HuH-7.5 (cell line): ENCODE measurements around the gene IYD.
"Not testable (repeated sequence)": the region's sequence is repeated elsewhere in the genome, so short reads cannot be mapped to it uniquely, and the experiment has no call there.

ENCODE experiments used
- DNase-seq: peaks from one replicate; pipeline ENCODE4 v3.0.0; 2011; ENCODE audit warnings: low spot score

Gene IYD

DNA sequence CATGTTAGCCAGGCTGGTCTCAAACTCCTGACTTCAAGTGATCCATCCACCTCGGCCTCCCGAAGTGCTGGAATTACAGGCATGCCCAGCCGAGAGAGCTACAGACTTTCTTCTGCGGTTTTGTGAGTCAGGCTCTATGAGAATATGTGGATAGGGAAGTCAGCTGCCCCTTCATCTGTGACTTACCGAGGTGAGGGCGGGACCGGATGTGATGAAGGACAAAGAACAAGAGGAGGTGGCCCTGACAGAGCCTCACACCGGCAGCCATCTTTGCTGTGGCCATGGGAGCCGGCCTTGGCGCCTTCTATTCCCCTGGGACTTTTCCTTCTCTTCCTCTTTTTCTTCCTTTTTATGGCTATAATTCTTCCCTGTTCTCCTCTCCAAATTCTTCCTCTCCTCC lies 67.0 kb downstream of the IYD start:
- DNase-seq = no peak

DNA sequence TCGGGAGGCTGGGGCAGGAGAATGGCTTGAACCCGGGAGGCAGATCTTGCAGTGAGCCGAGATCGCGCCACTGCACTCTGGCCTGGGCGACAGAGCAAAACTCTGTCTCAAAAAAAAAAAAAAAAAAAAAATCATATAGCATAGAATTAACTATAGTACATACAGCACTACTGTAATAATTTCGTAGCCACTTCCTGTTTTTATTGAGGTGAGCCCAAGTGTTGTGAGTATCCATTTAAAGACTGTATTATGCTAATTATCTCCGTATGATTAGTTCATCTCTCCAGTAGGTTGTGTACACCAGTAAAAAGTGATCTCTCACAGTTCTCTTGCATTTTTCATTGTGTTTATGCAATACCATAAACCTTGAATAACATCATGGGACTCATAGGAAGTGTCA lies 70.6 kb downstream of the IYD start:
- no peak for DNase-seq

DNA sequence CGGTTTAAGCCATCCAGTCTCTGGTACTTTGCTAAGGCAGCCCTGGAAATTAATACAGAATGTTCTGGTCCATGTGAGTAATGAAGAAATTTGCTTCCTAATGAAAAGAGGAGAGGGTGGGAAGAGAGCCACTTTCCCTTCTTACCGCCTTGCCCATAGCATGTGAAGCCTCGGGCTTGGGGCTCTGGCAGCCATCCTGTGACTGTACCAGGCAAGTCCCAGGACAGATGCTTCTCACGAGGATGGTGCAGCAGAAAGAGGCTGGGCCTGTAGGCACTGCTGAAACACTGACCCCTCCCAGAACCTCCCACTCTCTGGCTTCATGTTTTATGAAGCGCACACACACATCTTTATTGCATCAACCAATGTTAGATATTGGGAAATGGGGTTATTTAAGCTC lies 74.8 kb downstream of the IYD start:
- no peak for DNase-seq

DNA sequence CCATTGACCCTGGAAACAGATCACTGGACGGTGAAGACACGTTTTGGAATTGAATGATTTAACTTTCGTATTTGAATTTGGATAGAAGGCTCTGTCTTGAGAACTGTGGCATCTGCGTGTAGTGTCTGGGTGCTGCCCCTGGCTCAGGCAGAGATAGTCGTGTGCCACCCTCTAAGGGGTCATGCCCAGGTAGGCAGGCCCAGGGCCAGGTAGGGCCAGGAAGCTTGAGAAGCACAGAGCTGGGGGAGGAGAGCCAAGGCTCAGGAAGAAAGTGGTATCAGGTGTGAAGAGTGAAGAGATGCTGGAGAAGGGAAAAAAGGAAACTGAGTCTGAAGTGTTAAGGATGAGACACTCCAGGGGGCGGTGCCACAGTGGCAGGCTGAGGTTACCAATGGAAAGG lies 75.5 kb downstream of the IYD start:
- no peak for DNase-seq

DNA sequence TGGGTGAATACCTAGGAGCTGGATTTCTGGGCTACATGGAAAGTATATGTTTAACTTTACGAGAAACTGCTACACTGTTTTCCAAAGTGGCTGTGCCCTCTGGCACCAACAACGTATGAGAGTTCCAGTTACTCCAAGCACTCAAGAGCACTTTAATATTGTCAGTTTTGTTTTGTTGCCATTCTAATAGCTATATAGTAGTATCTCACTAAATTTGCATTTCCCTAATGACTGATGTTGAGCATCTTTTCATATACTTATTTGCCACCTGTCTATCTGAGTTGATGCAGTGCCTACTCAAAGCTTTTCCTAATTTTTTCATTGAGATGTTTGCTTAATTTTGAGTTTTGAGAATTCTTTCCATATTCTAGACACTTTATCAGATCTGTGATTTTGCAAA lies 76.7 kb downstream of the IYD start:
- no peak for DNase-seq

DNA sequence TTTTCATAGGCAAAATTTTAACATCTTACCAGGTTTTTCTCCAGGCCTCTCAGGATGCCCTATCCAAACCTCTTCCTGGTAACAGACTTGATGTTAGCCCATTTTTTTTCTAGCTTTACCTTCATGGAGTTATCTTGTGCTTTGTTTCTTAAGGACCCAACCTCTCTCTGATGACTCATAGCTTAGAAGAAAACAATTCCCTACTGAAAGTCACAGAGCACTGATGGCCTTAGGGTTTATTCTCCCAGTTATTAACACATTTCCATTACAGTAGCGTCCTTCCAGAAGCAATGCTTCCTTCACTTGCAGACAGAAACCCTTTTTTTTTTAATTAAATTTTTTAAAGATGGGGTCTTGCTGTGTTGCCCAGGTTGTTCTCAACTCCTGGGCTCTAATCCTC lies 79.4 kb downstream of the IYD start:
- DNase-seq = no peak

DNA sequence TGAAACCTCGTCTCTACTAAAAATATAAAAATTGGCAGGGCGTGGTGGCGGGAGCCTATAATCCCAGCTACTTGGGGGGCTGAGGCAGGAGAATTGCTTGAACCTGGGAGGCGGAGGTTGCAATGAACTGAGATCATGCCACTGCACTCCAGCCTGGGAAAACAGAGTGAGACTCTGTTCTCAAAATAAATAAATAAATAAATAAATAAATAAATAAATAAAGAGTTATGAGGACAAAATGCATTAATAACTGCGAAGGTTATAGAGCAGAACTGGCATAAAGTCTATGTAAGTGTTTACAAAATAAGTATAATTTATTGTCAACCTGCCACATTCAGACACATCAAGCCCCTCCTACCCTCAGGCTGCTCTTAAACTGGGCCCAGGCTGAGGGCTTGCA lies 80.2 kb downstream of the IYD start:
- DNase-seq = not testable (repeated sequence)

DNA sequence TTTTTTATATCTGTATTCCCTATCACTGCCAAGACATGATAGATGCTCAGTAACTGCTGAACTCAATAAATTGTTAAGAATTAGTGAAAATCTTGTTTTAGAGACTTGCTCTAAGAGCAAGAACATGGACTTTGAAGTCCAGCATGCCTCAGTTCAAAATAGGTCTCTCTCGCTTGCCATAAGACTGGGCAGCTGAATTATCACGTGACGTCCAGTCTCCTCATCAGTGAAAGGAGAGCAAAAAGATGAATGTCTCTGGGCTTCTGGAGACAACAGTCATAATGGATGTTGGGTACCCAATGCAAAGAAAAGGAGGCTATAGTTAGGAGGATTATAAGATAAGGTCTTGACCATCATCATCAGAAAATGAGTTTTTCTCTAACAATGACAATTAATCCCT lies 82.1 kb downstream of the IYD start:
- DNase-seq = no peak

DNA sequence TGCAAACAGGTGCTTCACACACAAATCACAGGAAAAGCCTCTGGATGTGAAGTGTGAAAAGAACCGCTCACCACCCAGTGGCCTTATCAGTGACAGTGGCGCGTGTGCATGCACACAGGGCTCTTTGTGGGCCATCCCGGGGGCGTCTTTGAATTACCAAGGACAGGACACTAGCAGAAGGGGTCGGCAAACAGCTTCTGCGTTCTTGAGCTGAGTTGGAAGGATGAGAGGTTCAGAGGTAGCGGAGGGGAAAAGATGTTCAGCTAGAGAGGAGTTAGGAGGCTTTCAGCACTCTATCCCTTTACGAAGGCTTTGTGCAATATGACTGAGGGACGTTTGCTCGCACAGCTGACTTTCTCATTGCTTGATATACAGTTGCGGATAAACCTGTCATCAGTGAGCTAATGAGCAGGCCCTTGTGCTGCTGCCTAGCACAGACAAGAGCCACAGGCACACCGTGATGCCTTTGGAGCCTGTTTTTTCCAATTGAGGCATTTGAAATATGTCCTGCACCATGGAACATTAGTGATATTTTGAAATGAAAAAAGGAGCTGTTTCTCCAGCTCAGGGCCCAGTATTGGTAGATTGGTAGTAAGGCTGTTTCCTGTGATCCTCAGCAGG lies 83.1 kb downstream of the IYD start:
- no peak for DNase-seq

DNA sequence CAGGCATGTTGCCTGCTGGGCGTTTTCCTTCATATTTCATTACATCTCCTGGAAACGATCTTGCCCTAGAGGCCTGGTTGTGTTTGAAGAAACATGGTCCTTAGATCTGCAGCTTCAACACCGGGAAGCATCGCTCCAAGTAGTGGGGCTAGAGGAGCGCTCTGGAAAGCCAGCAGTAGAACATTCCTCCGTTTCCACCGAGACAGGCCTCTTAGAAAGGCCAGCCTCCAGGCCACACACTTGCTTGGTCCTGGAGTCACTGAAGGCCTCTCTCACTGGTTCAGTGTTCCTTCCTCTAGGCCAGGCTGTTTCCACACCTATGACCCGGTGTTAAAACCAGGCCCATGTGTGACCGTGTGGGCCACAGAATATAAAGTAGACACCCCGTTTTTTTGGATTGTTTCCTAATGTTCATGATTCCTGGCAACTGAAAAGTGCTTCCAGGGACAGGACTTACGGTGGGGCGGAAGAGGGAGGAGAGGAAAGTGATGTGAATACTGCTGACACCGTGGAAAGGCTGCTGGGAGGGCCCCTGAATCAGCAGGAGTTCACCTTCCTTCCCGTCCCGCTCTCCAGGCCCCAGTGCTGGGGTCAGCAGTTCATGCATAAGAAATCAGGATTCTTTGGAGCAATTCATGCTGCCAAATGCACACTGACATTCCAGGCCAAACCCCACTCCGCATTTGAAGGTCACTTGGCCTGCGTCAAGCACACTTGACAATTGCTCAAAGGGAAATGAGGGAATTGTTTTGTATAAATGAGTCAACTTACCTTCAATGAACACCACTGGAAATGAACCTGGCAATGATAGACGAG lies 83.8 kb downstream of the IYD start:
- DNase-seq = no peak

DNA sequence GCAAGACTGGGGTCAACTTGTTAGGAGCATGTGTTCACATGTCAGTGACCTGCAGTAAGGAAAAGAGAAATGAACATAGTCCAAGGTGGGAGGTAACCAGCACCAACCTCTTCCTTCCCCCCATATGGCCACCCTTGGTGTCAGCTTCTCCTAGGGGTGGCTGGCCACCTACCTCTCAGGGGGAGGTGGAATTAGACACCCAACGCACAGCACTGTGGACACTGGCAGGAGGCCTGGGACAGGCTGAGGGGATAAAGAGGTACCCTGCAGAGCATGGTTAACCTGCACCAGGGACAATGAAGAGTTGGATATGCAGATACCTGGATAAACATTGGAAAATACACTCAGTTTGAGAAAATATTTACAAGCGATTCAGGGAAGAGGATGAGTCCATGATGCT lies 84.5 kb downstream of the IYD start:
- DNase-seq = no peak
